Measurements from ENCODE around the gene DTNBP1.

DTNBP1 gene

GRCh38 chr6:15630202-15630601 is 32.6 kb downstream of the DTNBP1 start:
- no peaks in the 10 kb centered on the region for H3K9me3 ChIP-seq (ENCODE audit: control insufficient read depth, low read length)
- H3K27me3 ChIP-seq (ENCODE audit: control insufficient read depth, insufficient read depth, low read length): no peaks in the 10 kb centered on the region
- H3K36me3 ChIP-seq (ENCODE audit: control insufficient read depth, insufficient read depth, low read length): no peaks in the 10 kb centered on the region
- no peak overlapping the region for H3K4me2 ChIP-seq (ENCODE audit: low read length)
- TF ChIP-seq CTCF (IDR thresholded peaks at IDR 0.05): no peak
- no peaks in the 10 kb centered on the region for H3K4me1 ChIP-seq
- no peak overlapping the region for H2AFZ ChIP-seq
- no peak overlapping the region for H3K27ac ChIP-seq
- no peak overlapping the region for H3K9ac ChIP-seq
- no peaks in the 10 kb centered on the region for H3K79me2 ChIP-seq
- H3K4me3 ChIP-seq (ENCODE audit: low read depth, low read length): no peak overlapping the region

GRCh38 chr6:15629487-15629886 is 33.3 kb downstream of the DTNBP1 start:
- Histone ChIP-seq H3K4me1 (no peaks in the 10 kb centered on the region), H3K4me3 (ENCODE audit: low read depth, low read length) (no peak overlapping the region), H3K79me2 (no peaks in the 10 kb centered on the region), H3K9ac (no peak overlapping the region), H3K27me3 (ENCODE audit: control insufficient read depth, insufficient read depth, low read length) (no peaks in the 10 kb centered on the region), H3K27ac (no peak overlapping the region), H3K4me2 (ENCODE audit: low read length) (no peak overlapping the region), H3K36me3 (ENCODE audit: control insufficient read depth, insufficient read depth, low read length) (no peaks in the 10 kb centered on the region), H3K9me3 (ENCODE audit: control insufficient read depth, low read length) (no peaks in the 10 kb centered on the region), H2AFZ (no peak overlapping the region)
- no peak for TF ChIP-seq CTCF (IDR thresholded peaks at IDR 0.05)

- no peak for TF ChIP-seq CTCF (IDR thresholded peaks at IDR 0.05)
- Histone ChIP-seq H3K4me1 (no peaks in the 10 kb centered on the region), H2AFZ (no peak overlapping the region), H3K9me3 (ENCODE audit: control insufficient read depth, low read length) (no peaks in the 10 kb centered on the region), H3K36me3 (ENCODE audit: control insufficient read depth, insufficient read depth, low read length) (no peaks in the 10 kb centered on the region), H3K79me2 (no peaks in the 10 kb centered on the region), H3K9ac (no peak overlapping the region), H3K27me3 (ENCODE audit: control insufficient read depth, insufficient read depth, low read length) (no peaks in the 10 kb centered on the region), H3K27ac (no peak overlapping the region), H3K4me2 (ENCODE audit: low read length) (no peak overlapping the region), H3K4me3 (ENCODE audit: low read depth, low read length) (no peak overlapping the region)
These were observed 34.2 kb downstream of the DTNBP1 start for GRCh38 chr6:15628499-15629131.

GRCh38 chr6:15627821-15628220 is 35.0 kb downstream of the DTNBP1 start:
- Histone ChIP-seq H3K4me1 (no peaks in the 10 kb centered on the region), H3K79me2 (no peaks in the 10 kb centered on the region), H3K27ac (no peak overlapping the region), H3K36me3 (ENCODE audit: control insufficient read depth, insufficient read depth, low read length) (no peaks in the 10 kb centered on the region), H3K4me2 (ENCODE audit: low read length) (no peak overlapping the region), H3K4me3 (ENCODE audit: low read depth, low read length) (no peak overlapping the region), H2AFZ (no peak overlapping the region), H3K9ac (no peak overlapping the region), H3K9me3 (ENCODE audit: control insufficient read depth, low read length) (no peaks in the 10 kb centered on the region), H3K27me3 (ENCODE audit: control insufficient read depth, insufficient read depth, low read length) (no peaks in the 10 kb centered on the region)
- TF ChIP-seq CTCF (IDR thresholded peaks at IDR 0.05): no peak
